GM23248 (cell line): ENCODE measurements around the gene MOB3B. TPM values are rescaled to one million over a fixed set of nuclear protein-coding genes. Genes with fewer than 3 reads are reported as not detected.

Experiments
- DNase-seq: peaks from one replicate; pipeline ENCODE4 v3.0.0-alpha.2; 2015
- H2AFZ ChIP-seq: fragments of 200-600 bp; sonication (generic); 2 replicates; pipeline ENCODE4 v1.6.1; 2016; ENCODE audit warnings: antibody characterized with exemption
- H3F3A ChIP-seq: fragments of 200-600 bp; sonication (generic); 2 replicates; pipeline ENCODE4 v1.6.1; 2016; ENCODE audit warnings: mild to moderate bottlenecking, antibody characterized with exemption, mixed run types; ENCODE audit not compliant: insufficient read depth
- H3K27ac ChIP-seq: fragments of 200-600 bp; sonication (generic); 2 replicates; pipeline ENCODE4 v1.5.1; 2016; ENCODE audit warnings: mild to moderate bottlenecking
- H3K27me3 ChIP-seq: fragments of 200-600 bp; sonication (generic); replicated peaks from 2 replicates; pipeline ENCODE4 v1.6.1; 2016; ENCODE audit warnings: mild to moderate bottlenecking; ENCODE audit not compliant: insufficient read depth
- H3K36me3 ChIP-seq: fragments of 200-600 bp; sonication (generic); 2 replicates; pipeline ENCODE4 v1.6.1; 2016; ENCODE audit warnings: low read depth, mild to moderate bottlenecking
- H3K4me1 ChIP-seq: fragments of 200-600 bp; sonication (generic); 2 replicates; pipeline ENCODE4 v1.6.1; 2016; ENCODE audit warnings: mild to moderate bottlenecking; ENCODE audit not compliant: insufficient read depth
- H3K4me2 ChIP-seq: fragments of 200-600 bp; sonication (generic); one replicate; pipeline ENCODE4 v1.6.1; 2016; ENCODE audit warnings: mild to moderate bottlenecking; ENCODE audit not compliant: unreplicated experiment
- H3K4me3 ChIP-seq: fragments of 200-600 bp; sonication (generic); 2 replicates; pipeline ENCODE4 v1.5.1; 2016; ENCODE audit warnings: mild to moderate bottlenecking
- H3K79me2 ChIP-seq: fragments of 200-600 bp; sonication (generic); 2 replicates; pipeline ENCODE4 v1.6.1; 2016; ENCODE audit warnings: mild to moderate bottlenecking; ENCODE audit not compliant: insufficient read depth
- H3K9ac ChIP-seq: fragments of 200-600 bp; sonication (generic); 2 replicates; pipeline ENCODE4 v1.6.1; 2016; ENCODE audit warnings: mild to moderate bottlenecking
- H3K9me2 ChIP-seq: fragments of 200-600 bp; sonication (generic); 2 replicates; pipeline ENCODE4 v1.6.1; 2016; ENCODE audit warnings: mixed run types, mild to moderate bottlenecking, moderate library complexity; ENCODE audit not compliant: insufficient read depth
- H3K9me3 ChIP-seq: fragments of 200-600 bp; sonication (generic); one replicate; pipeline ENCODE4 v1.6.1; 2017; ENCODE audit warnings: low read depth
- H4K20me1 ChIP-seq: fragments of 200-600 bp; sonication (generic); 2 replicates; pipeline ENCODE4 v1.6.0; 2016; ENCODE audit not compliant: insufficient read depth
- EZH2 ChIP-seq: fragments of 200-600 bp; sonication (generic); IDR thresholded peaks from 2 replicates; pipeline ENCODE4 v1.6.1; 2018; ENCODE audit warnings: antibody characterized with exemption, mild to moderate bottlenecking; ENCODE audit not compliant: insufficient read depth, poor library complexity, severe bottlenecking
- EZH2phosphoT487 ChIP-seq: fragments of 200-600 bp; sonication (generic); IDR thresholded peaks from 2 replicates; pipeline ENCODE4 v1.6.1; 2018; ENCODE audit warnings: antibody characterized with exemption, moderate library complexity, mild to moderate bottlenecking, low read depth; ENCODE audit not compliant: insufficient read depth
- WGBS, 2 experiments: methylation state at CpG; one replicate each; pipeline ENCODE4 v1.1.6; 2015 to 2017; ENCODE audit warnings: low lambda C conversion rate in 2 of 2, low coverage in 1 of 2; ENCODE audit errors: missing lambda C conversion rate in 2 of 2; 5-methylcytosine and 5-hydroxymethylcytosine counted together
- in situ Hi-C: fragments of 300-500 bp; cut with MboI; formaldehyde crosslinking; loops from 2 replicates; pipeline ENCODE4 v1.15.0; 2020
- polyA plus RNA-seq: library from polyadenylated mRNA; unstranded; fragments of >200 nt; fragmentation: Nextera tagmentation; extraction: Ambion mirVana; gene quantifications from 2 replicates; pipeline ENCODE4 v1.2.1, GENCODE V29; 2016
- total RNA-seq: library from RNA; depleted of rRNA; stranded (reverse); fragments of >200 nt; shearing (Covaris generic); gene quantifications from 2 replicates; pipeline ENCODE4 v1.2.3, GENCODE V29; 2014

MOB3B gene
- total and polyA plus RNA-seq, 2 experiments from 2014 or later = 0.06 TPM; not detected in 1

GRCh38 chr9:27385606-27386322 lies 143.8 kb downstream of the MOB3B start:
- H3K27ac ChIP-seq = no peak overlapping the region
- H3K4me2 ChIP-seq = no peak overlapping the region

GRCh38 chr9:27384262-27385014 lies 145.2 kb downstream of the MOB3B start:
- no peak overlapping the region for H3K4me3 ChIP-seq
- no peak overlapping the region for H3K27ac ChIP-seq
- TF ChIP-seq EZH2phosphoT487 = no peak
- TF ChIP-seq EZH2 = no peak
- H3K9ac ChIP-seq = no peak overlapping the region
- H3K9me3 ChIP-seq = no peaks in the 10 kb centered on the region
- no peaks in the 10 kb centered on the region for H3K79me2 ChIP-seq
- in situ Hi-C loops = no loop called here
- no peaks in the 10 kb centered on the region for H3F3A ChIP-seq
- WGBS, 2 experiments = 43 to 52% methylated on average over 5 of the region's 5 CpGs
- H3K9me2 ChIP-seq = no peaks in the 10 kb centered on the region
- H3K4me2 ChIP-seq = no peak overlapping the region
- H3K27me3 ChIP-seq = peaks cover 5% of the 10 kb centered on the region; the same call in 1 of the 2 replicates
- no peaks in the 10 kb centered on the region for H4K20me1 ChIP-seq
- no peak overlapping the region for H2AFZ ChIP-seq
- DNase-seq = no peak
- no peaks in the 10 kb centered on the region for H3K4me1 ChIP-seq
- no peaks in the 10 kb centered on the region for H3K36me3 ChIP-seq

More at GRCh38 chr9:27385606-27386322, 143.8 kb downstream of the MOB3B start:
- TF ChIP-seq EZH2 (no peak), EZH2phosphoT487 (no peak)
- Histone ChIP-seq H4K20me1 (no peaks in the 10 kb centered on the region), H3K4me1 (no peaks in the 10 kb centered on the region), H3K36me3 (no peaks in the 10 kb centered on the region), H3F3A (no peaks in the 10 kb centered on the region), H3K9ac (no peak overlapping the region), H3K9me3 (no peaks in the 10 kb centered on the region), H2AFZ (no peak overlapping the region), H3K79me2 (no peaks in the 10 kb centered on the region), H3K27me3 (peaks cover 5% of the 10 kb centered on the region; the same call in 1 of the 2 replicates), H3K9me2 (no peaks in the 10 kb centered on the region), H3K4me3 (no peak overlapping the region)
- 25 to 26% methylated on average over 4 of the region's 4 CpGs for WGBS, 2 experiments
- in situ Hi-C loops = no loop called here
- no peak for DNase-seq

- H3K9ac ChIP-seq = no peak overlapping the region
- peaks cover 5% of the 10 kb centered on the region; the same call in 1 of the 2 replicates for H3K27me3 ChIP-seq
- H4K20me1 ChIP-seq = no peaks in the 10 kb centered on the region
- no peak overlapping the region for H3K4me2 ChIP-seq
- no peak overlapping the region for H3K4me3 ChIP-seq
- H3K9me3 ChIP-seq = no peaks in the 10 kb centered on the region
- no peak overlapping the region for H3K27ac ChIP-seq
- TF ChIP-seq EZH2phosphoT487 = no peak
- TF ChIP-seq EZH2 = no peak
- H3K79me2 ChIP-seq = no peaks in the 10 kb centered on the region
- H3F3A ChIP-seq = no peaks in the 10 kb centered on the region
- no peaks in the 10 kb centered on the region for H3K9me2 ChIP-seq
- DNase-seq = no peak
- no peaks in the 10 kb centered on the region for H3K4me1 ChIP-seq
- H3K36me3 ChIP-seq = no peaks in the 10 kb centered on the region
- in situ Hi-C loops = no loop called here
- no peak overlapping the region for H2AFZ ChIP-seq
- WGBS, 2 experiments = 91 to 94% methylated on average over 1 of the region's 1 CpG
Observed at GRCh38 chr9:27383524-27383923, 146.1 kb downstream of the MOB3B start.

GRCh38 chr9:27382975-27383374 lies 146.6 kb downstream of the MOB3B start:
- no peak overlapping the region for H3K9ac ChIP-seq

More at GRCh38 chr9:27382975-27383374, 146.6 kb downstream of the MOB3B start:
- no peaks in the 10 kb centered on the region for H3K9me3 ChIP-seq
- H3K4me3 ChIP-seq = no peak overlapping the region
- no peak overlapping the region for H3K4me2 ChIP-seq
- H2AFZ ChIP-seq = no peak overlapping the region
- WGBS, 2 experiments = 62 to 70% methylated on average over 2 of the region's 2 CpGs
- H3F3A ChIP-seq = no peaks in the 10 kb centered on the region
- H3K36me3 ChIP-seq = no peaks in the 10 kb centered on the region
- in situ Hi-C loops = no loop called here
- H3K4me1 ChIP-seq = no peaks in the 10 kb centered on the region
- H3K9me2 ChIP-seq = no peaks in the 10 kb centered on the region
- TF ChIP-seq EZH2 = no peak
- no peak for TF ChIP-seq EZH2phosphoT487
- no peak for DNase-seq
- H3K27me3 ChIP-seq = peaks cover 5% of the 10 kb centered on the region; the same call in 1 of the 2 replicates
- H3K27ac ChIP-seq = no peak overlapping the region
- H3K79me2 ChIP-seq = no peaks in the 10 kb centered on the region
- H4K20me1 ChIP-seq = no peaks in the 10 kb centered on the region
